GM23338 (cell line): ENCODE data around the gene ARSB. TPM values are rescaled to one million over a fixed set of nuclear protein-coding genes. Genes with fewer than 3 reads are reported as not detected.

ENCODE experiments used
- ATAC-seq: fragments of 200-7000 bp; cut with Tn5 transposase; 3 replicates; pipeline ENCODE4 v1.9.1; 2020
- DNase-seq: peaks from one replicate; pipeline ENCODE4 v3.0.0-alpha.2; 2015; ENCODE audit warnings: low spot score
- H2AFZ ChIP-seq: fragments of 200-600 bp; sonication (generic); 2 replicates; pipeline ENCODE4 v1.8.0; 2016; ENCODE audit warnings: antibody characterized with exemption, mild to moderate bottlenecking, moderate library complexity
- H3F3A ChIP-seq: fragments of 200-600 bp; sonication (generic); replicated peaks from 2 replicates; pipeline ENCODE4 v1.8.0; 2017; ENCODE audit warnings: antibody characterized with exemption, mixed run types, low read depth
- H3K27ac ChIP-seq: fragments of 200-600 bp; sonication (generic); 2 replicates; pipeline ENCODE4 v1.6.1; 2016; ENCODE audit warnings: low read depth
- H3K27me3 ChIP-seq: fragments of 200-600 bp; sonication (generic); 2 replicates; pipeline ENCODE4 v1.8.0; 2016; ENCODE audit warnings: mild to moderate bottlenecking, mixed run types, moderate library complexity; ENCODE audit not compliant: insufficient read depth
- H3K36me3 ChIP-seq: fragments of 200-600 bp; sonication (generic); 2 replicates; pipeline ENCODE4 v1.8.0; 2016; ENCODE audit warnings: mild to moderate bottlenecking; ENCODE audit not compliant: insufficient read depth
- H3K4me1 ChIP-seq: fragments of 200-600 bp; sonication (generic); 2 replicates; pipeline ENCODE4 v1.8.0; 2016; ENCODE audit warnings: mild to moderate bottlenecking, moderate library complexity; ENCODE audit not compliant: insufficient read depth
- H3K4me2 ChIP-seq: fragments of 200-600 bp; sonication (generic); 2 replicates; pipeline ENCODE4 v1.7.1; 2017; ENCODE audit warnings: mixed run types
- H3K4me3 ChIP-seq: fragments of 200-600 bp; sonication (generic); 2 replicates; pipeline ENCODE4 v1.6.1; 2016; ENCODE audit warnings: mixed run types
- H3K79me2 ChIP-seq: fragments of 200-600 bp; sonication (generic); replicated peaks from 2 replicates; pipeline ENCODE4 v1.8.0; 2017; ENCODE audit warnings: mild to moderate bottlenecking; ENCODE audit not compliant: insufficient read depth
- H3K9me2 ChIP-seq: fragments of 200-600 bp; sonication (generic); 2 replicates; pipeline ENCODE4 v1.8.0; 2017; ENCODE audit not compliant: insufficient read depth
- H4K20me1 ChIP-seq: fragments of 200-600 bp; sonication (generic); replicated peaks from 2 replicates; pipeline ENCODE4 v1.8.0; 2017; ENCODE audit warnings: mild to moderate bottlenecking; ENCODE audit not compliant: insufficient read depth
- H3K27ac Mint-ChIP-seq: 2 replicates; pipeline ENCODE4 v1.8.0; 2020; ENCODE audit warnings: inconsistent platforms, mild to moderate bottlenecking, moderate library complexity, mixed read lengths
- H3K27me3 Mint-ChIP-seq: 3 replicates; pipeline ENCODE4 v1.8.0; 2022; ENCODE audit warnings: low read depth, mild to moderate bottlenecking, moderate library complexity, mixed read lengths, inconsistent platforms; ENCODE audit not compliant: insufficient read depth, poor library complexity
- H3K36me3 Mint-ChIP-seq: 3 replicates; pipeline ENCODE4 v1.8.0; 2021; ENCODE audit warnings: low read depth, mild to moderate bottlenecking, inconsistent platforms, moderate library complexity, mixed read lengths
- H3K4me1 Mint-ChIP-seq: 3 replicates; pipeline ENCODE4 v1.8.0; 2020; ENCODE audit warnings: mild to moderate bottlenecking, inconsistent platforms, mixed read lengths
- H3K4me3 Mint-ChIP-seq: 3 replicates; pipeline ENCODE4 v1.8.0; 2021; ENCODE audit warnings: moderate library complexity, mild to moderate bottlenecking, inconsistent platforms, mixed read lengths
- H3K9me3 Mint-ChIP-seq: 3 replicates; pipeline ENCODE4 v1.8.0; 2020; ENCODE audit warnings: moderate library complexity, mild to moderate bottlenecking, inconsistent platforms, mixed read lengths
- ETS1 ChIP-seq: IDR thresholded peaks from 2 replicates; pipeline ENCODE4 v1.6.1; 2016; ENCODE audit warnings: antibody characterized with exemption
- EZH2 ChIP-seq: fragments of 200-600 bp; sonication (generic); IDR thresholded peaks from one replicate; pipeline ENCODE4 v1.8.0; 2017; ENCODE audit warnings: antibody characterized with exemption, mild to moderate bottlenecking, low read depth; ENCODE audit not compliant: unreplicated experiment
- EZH2phosphoT487 ChIP-seq: fragments of 200-600 bp; sonication (generic); IDR thresholded peaks from one replicate; pipeline ENCODE4 v1.8.1; 2018; ENCODE audit warnings: antibody characterized with exemption; ENCODE audit not compliant: unreplicated experiment
- JUNB ChIP-seq: IDR thresholded peaks from one replicate; pipeline ENCODE4 v1.6.1; 2016; ENCODE audit warnings: antibody characterized with exemption; ENCODE audit not compliant: unreplicated experiment
- POLR2AphosphoS5 ChIP-seq: IDR thresholded peaks from 2 replicates; pipeline ENCODE4 v1.6.1; 2016; ENCODE audit warnings: antibody characterized with exemption, low read depth
- STAT1 ChIP-seq: IDR thresholded peaks from one replicate; pipeline ENCODE4 v1.6.1; 2016; ENCODE audit warnings: antibody characterized with exemption; ENCODE audit not compliant: unreplicated experiment
- ZNF331 ChIP-seq: fragments of 250-450 bp; sonication (Bioruptor Pico); IDR thresholded peaks from 2 replicates; pipeline ENCODE4 v1.5.0; 2020; ENCODE audit warnings: low read depth, mild to moderate bottlenecking, moderate library complexity
- ZNF462 ChIP-seq: fragments of 250-450 bp; sonication (Bioruptor Pico); IDR thresholded peaks from 2 replicates; pipeline ENCODE4 v1.5.0; 2020; ENCODE audit warnings: mild to moderate bottlenecking, moderate library complexity
- polyA plus RNA-seq: library from polyadenylated mRNA; unstranded; fragments of >200 nt; fragmentation: Nextera tagmentation; extraction: Ambion mirVana; gene quantifications from 2 replicates; pipeline ENCODE4 v1.2.1, GENCODE V29; 2016
- total RNA-seq: library from RNA; depleted of rRNA; stranded (reverse); fragments of >200 nt; shearing (Covaris generic); gene quantifications from 2 replicates; pipeline ENCODE4 v1.2.3, GENCODE V29; 2014
- TF ChIP-seq, protein P1 (sequence below), 2 experiments: fragments of 200-600 bp in 1 of 2; sonication (generic) in 1 of 2; conservative IDR thresholded peaks; 2 replicates each; pipeline versions ENCODE4 v1.5.1 to v1.6.1; 2016 to 2017; ENCODE audit warnings: antibody characterized with exemption in 2 of 2, low read depth in 2 of 2, mild to moderate bottlenecking in 2 of 2, moderate library complexity in 1 of 2

ARSB gene
- total and polyA plus RNA-seq, 2 experiments from 2014 or later: 7.4 to 24.6 TPM

- ATAC-seq (no peak), DNase-seq (no peak)
- Mint-ChIP-seq H3K4me1 (peaks cover 10% of the 10 kb centered on the region), H3K9me3 (no peaks in the 10 kb centered on the region; the same call in 2 of the 3 replicates), H3K27ac (no peak overlapping the region), H3K27me3 (peaks cover 3% of the 10 kb centered on the region), H3K36me3 (no peaks in the 10 kb centered on the region), H3K4me3 (no peak overlapping the region)
- H3K79me2 ChIP-seq: no peaks in the 10 kb centered on the region
- H3K27ac ChIP-seq: no peak overlapping the region
- no peaks in the 10 kb centered on the region for H4K20me1 ChIP-seq
- no peak overlapping the region for H3K4me2 ChIP-seq
- no peaks in the 10 kb centered on the region for H3K4me1 ChIP-seq
- no peaks in the 10 kb centered on the region for H3K27me3 ChIP-seq
- H3F3A ChIP-seq: no peaks in the 10 kb centered on the region
- H3K4me3 ChIP-seq: no peak overlapping the region
- no peaks in the 10 kb centered on the region for H3K36me3 ChIP-seq
- no peak overlapping the region for H2AFZ ChIP-seq
- H3K9me2 ChIP-seq: no peaks in the 10 kb centered on the region
- TF ChIP-seq EZH2phosphoT487: no peak
- no peak for TF ChIP-seq ZNF331
- no peak for TF ChIP-seq POLR2AphosphoS5
- TF ChIP-seq ZNF462 (CRISPR knock-in tag): no peak
- no peak for TF ChIP-seq JUNB
- no peak for TF ChIP-seq ETS1
Measured at GRCh38 chr5:78838753-78839152, 146.4 kb downstream of the ARSB start.

DNA sequence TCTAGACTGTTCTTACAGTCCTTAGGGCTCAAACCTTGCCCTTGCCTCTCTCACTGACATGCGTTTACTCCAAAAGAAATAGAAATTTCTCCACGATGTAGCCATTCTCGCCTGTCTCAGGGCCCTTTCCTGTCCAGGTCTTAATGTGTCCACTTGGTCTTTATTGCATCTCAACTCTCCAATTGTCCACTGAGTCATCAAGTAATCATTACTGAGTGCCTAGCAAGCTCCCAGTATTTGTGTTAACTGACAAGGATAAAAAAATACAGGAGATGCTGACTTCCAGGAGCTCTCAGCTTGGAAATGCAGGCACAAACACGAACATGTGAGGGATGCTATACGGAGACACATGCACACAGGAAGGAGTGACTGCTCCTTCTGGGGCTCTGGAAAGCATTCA is 147.3 kb downstream of the ARSB start:
- no peaks in the 10 kb centered on the region for H3K36me3 ChIP-seq
- H3K27ac Mint-ChIP-seq: no peak overlapping the region
- DNase-seq (no peak), ATAC-seq (no peak)
- H3K4me2 ChIP-seq: no peak overlapping the region
- no peaks in the 10 kb centered on the region for H3K4me1 ChIP-seq
- no peaks in the 10 kb centered on the region for H4K20me1 ChIP-seq
- peaks cover 3% of the 10 kb centered on the region for H3K27me3 Mint-ChIP-seq
- H3K4me3 Mint-ChIP-seq: no peak overlapping the region
- no peak overlapping the region for H3K4me3 ChIP-seq
- H3K36me3 Mint-ChIP-seq: no peaks in the 10 kb centered on the region
- H3F3A ChIP-seq: no peaks in the 10 kb centered on the region
- no peaks in the 10 kb centered on the region for H3K27me3 ChIP-seq
- no peaks in the 10 kb centered on the region; the same call in 2 of the 3 replicates for H3K9me3 Mint-ChIP-seq
- H3K79me2 ChIP-seq: no peaks in the 10 kb centered on the region
- no peak overlapping the region for H2AFZ ChIP-seq
- H3K27ac ChIP-seq: no peak overlapping the region
- no peaks in the 10 kb centered on the region for H3K9me2 ChIP-seq
- peaks cover 14% of the 10 kb centered on the region for H3K4me1 Mint-ChIP-seq
- no peak for TF ChIP-seq EZH2
- no peak for TF ChIP-seq STAT1
- TF ChIP-seq, protein P1, sequence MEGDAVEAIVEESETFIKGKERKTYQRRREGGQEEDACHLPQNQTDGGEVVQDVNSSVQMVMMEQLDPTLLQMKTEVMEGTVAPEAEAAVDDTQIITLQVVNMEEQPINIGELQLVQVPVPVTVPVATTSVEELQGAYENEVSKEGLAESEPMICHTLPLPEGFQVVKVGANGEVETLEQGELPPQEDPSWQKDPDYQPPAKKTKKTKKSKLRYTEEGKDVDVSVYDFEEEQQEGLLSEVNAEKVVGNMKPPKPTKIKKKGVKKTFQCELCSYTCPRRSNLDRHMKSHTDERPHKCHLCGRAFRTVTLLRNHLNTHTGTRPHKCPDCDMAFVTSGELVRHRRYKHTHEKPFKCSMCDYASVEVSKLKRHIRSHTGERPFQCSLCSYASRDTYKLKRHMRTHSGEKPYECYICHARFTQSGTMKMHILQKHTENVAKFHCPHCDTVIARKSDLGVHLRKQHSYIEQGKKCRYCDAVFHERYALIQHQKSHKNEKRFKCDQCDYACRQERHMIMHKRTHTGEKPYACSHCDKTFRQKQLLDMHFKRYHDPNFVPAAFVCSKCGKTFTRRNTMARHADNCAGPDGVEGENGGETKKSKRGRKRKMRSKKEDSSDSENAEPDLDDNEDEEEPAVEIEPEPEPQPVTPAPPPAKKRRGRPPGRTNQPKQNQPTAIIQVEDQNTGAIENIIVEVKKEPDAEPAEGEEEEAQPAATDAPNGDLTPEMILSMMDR (conservative IDR thresholded peaks at IDR 0.05; ENCODE audit: low read depth in 2 of 2): no peak
- TF ChIP-seq POLR2AphosphoS5: no peak
